Measurements from ENCODE around the gene DHRS2. TPM values are rescaled to one million over a fixed set of nuclear protein-coding genes. Genes with fewer than 3 reads are reported as not detected.
"Not testable (repeated sequence)": the region's sequence is repeated elsewhere in the genome, so short reads cannot be mapped to it uniquely, and the experiment has no call there.

Gene DHRS2
- total and polyA plus RNA-seq, 2 of the 13 experiments (the other 11 are each of a cell fraction or from before 2014, with no cell fraction given): 1,621 to 3,021 TPM

GRCh38 chr14:23634698-23635412 lies 1.3 kb upstream of the DHRS2 start (continued):
- TF ChIP-seq ZNF362 (CRISPR knock-in tag; IDR thresholded peaks at IDR 0.05; ENCODE audit: borderline replicate concordance): peak; percentile 50; the same call in 1 of the 2 replicates
- peak; percentile 29; the same call in 1 of the 2 replicates for TF ChIP-seq GABPB1 (CRISPR knock-in tag; IDR thresholded peaks at IDR 0.05)
- peak; percentile 52; the same call in 1 of the 2 replicates for TF ChIP-seq CEBPG (CRISPR knock-in tag; IDR thresholded peaks at IDR 0.05)
- 0 out of 2 replicates have a peak, but pooled peaks have one; percentile 21 for TF ChIP-seq AHR (CRISPR knock-in tag; IDR thresholded peaks at IDR 0.05)
- peak; percentile 24 for TF ChIP-seq PHF5A (CRISPR knock-in tag; IDR thresholded peaks at IDR 0.05; ENCODE audit: low read depth, unreplicated experiment)
- TF ChIP-seq LCORL (IDR thresholded peaks at IDR 0.05): not testable (repeated sequence)
- peak; percentile 55 for TF ChIP-seq LCORL (CRISPR knock-in tag; IDR thresholded peaks at IDR 0.05)
- 0 out of 2 replicates have a peak, but pooled peaks have one; percentile 15 for TF ChIP-seq IKZF5 (CRISPR knock-in tag; IDR thresholded peaks at IDR 0.05)
- TF ChIP-seq KMT2A (CRISPR knock-in tag; IDR thresholded peaks at IDR 0.05): 0 out of 2 replicates have a peak, but pooled peaks have one; percentile 44
- peak; percentile 71; the same call in 1 of the 2 replicates for TF ChIP-seq ZNF792 (CRISPR knock-in tag; IDR thresholded peaks at IDR 0.05)

GRCh38 chr14:23637312-23637654 lies 1.1 kb downstream of the DHRS2 start:
- in situ Hi-C loops (cut with HindIII; ENCODE audit: extremely low pct_ligation_motif_present, low pct_unique_long_range_greater_than_20kb); H2AFZ ChIP-seq (ENCODE audit: low read length); BruUV-seq (replicated peaks); FAIRE-seq; H3K9me3 ChIP-seq (ENCODE audit: low read length); ATAC-seq; H3K27me3 ChIP-seq (ENCODE audit: control insufficient read depth in 1 of 2, insufficient read depth in 2 of 2, low read length in 2 of 2); DNase-seq (ENCODE audit: low spot score); TF ChIP-seq SOX13 (IDR thresholded peaks at IDR 0.05): not testable (repeated sequence)
- H3K27ac ChIP-seq (ENCODE audit: extremely low read length, insufficient read depth, low read length): peak overlapping the region; percentile 59
- peaks cover 19 to 31% of the 10 kb centered on the region in 2 experiments for H3K36me3 ChIP-seq (replicated peaks in 1 of 2; ENCODE audit: control insufficient read depth in 1 of 2, insufficient read depth in 2 of 2, low read length in 2 of 2)
- CTCF ChIA-PET (ENCODE audit: low intra/inter-chr PET ratio, low total read pairs): interaction anchor here (7.4 kb wide), 1 partner anchor 48 kb away, joined by 207 read pairs; no protein-coding TSS in a partner anchor
- WGBS (ENCODE audit: low lambda C conversion rate): 20% methylated on average over 4 of the region's 4 CpGs
- H3K79me2 ChIP-seq (ENCODE audit: insufficient read depth, low read length): peaks cover 37% of the 10 kb centered on the region
- peaks cover 60% of the 10 kb centered on the region for H4K20me1 ChIP-seq (ENCODE audit: insufficient read depth, low read length)
- peak overlapping the region; percentile 80 for H3K4me2 ChIP-seq (ENCODE audit: low read depth, low read length)
- H3K4me3 ChIP-seq (replicated peaks in 1 of 3; ENCODE audit: insufficient read depth in 1 of 3, low read depth in 2 of 3, low read length in 3 of 3): peak overlapping the region; percentile 67 to 91 (median 74)
- peak overlapping the region; percentile 79 for H3K9ac ChIP-seq (ENCODE audit: insufficient read depth, low read depth, low read length)
- POLR2A ChIA-PET: interaction anchor here (1.0 to 13.7 kb wide), 23 partner anchors 8 to 605 kb away, joined by 3 to 1105 read pairs (median 8); partner anchors contain the start of genes AP1G2, BCL2L2, DCAF11 and EMC9
- peaks cover 84% of the 10 kb centered on the region for H3K4me1 ChIP-seq (ENCODE audit: insufficient read depth, low read length)
- intact Hi-C loops (cut with micrococcal nuclease; ENCODE audit: unreplicated experiment): loop anchor here (1.0 kb wide), 1 partner anchor 29 kb away; no protein-coding TSS in a partner anchor
- TF ChIP-seq ATF4 (CRISPR knock-in tag; IDR thresholded peaks at IDR 0.05) (peak in 1 of 2 experiments; percentile 35; a peak in 2 of 4 replicates), RARA (CRISPR knock-in tag; IDR thresholded peaks at IDR 0.05) (0 out of 2 replicates have a peak, but pooled peaks have one; percentile 7), SOX13 (CRISPR knock-in tag; conservative IDR thresholded peaks at IDR 0.05 in 1 of 2, IDR thresholded peaks at IDR 0.05 in 1 of 2) (peak in 1 of 2 experiments; percentile 98; a peak in 2 of 4 replicates), KDM5A (IDR thresholded peaks at IDR 0.05; ENCODE audit: borderline replicate concordance, low read length) (peak; percentile 0), HDAC6 (IDR thresholded peaks at IDR 0.05; ENCODE audit: low read depth, low read length) (peak; percentile 19; the same call in 1 of the 2 replicates), RBFOX2 (IDR thresholded peaks at IDR 0.05; ENCODE audit: low read depth, low read length) (peak; percentile 42), POLR2AphosphoS5 (IDR thresholded peaks at IDR 0.05; ENCODE audit: low read depth, low read length) (peak; percentile 34; the same call in 1 of the 2 replicates), STAT5B (CRISPR knock-in tag; IDR thresholded peaks at IDR 0.05) (0 out of 2 replicates have a peak, but pooled peaks have one; percentile 84), ZNF678 (CRISPR knock-in tag; IDR thresholded peaks at IDR 0.05) (peak; percentile 7; the same call in 1 of the 2 replicates), NBN (conservative IDR thresholded peaks at IDR 0.05) (0 out of 2 replicates have a peak, but pooled peaks have one; percentile 1)

Measured in HepG2 (cell line).